Epithelial cell of umbilical artery (primary cell): ENCODE measurements around the gene OR6C68. TPM values are rescaled to one million over a fixed set of nuclear protein-coding genes. Genes with fewer than 3 reads are reported as not detected.

Experiments used
- total RNA-seq: library from RNA; depleted of rRNA; stranded (reverse); fragments of >200 nt; gene quantifications from 2 replicates; pipeline ENCODE4 v1.2.3, GENCODE V29; 2014

The OR6C68 gene
- not detected in 2 replicates for total RNA-seq

DNA sequence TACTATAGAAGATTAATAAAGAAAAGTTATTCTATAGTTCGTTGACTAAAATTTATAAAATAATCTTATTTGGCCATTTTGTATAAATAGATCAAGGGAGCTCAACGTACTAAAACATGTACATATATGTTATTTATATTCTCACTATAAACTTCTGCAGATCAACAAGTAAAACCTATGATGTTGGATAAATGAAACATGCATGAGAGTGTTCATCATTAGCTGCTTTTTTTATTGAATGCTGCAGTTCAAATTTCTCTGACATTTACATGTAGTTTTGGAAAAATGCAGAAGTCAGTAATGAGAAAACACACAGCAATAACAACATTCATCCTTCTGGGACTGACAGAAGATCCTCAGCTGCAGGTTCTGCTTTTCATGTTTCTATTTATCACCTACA, at the start of gene OR6C68:
TSS of gene OR6C68 (plus strand) at position 301 of the 400 bp plus-strand sequence. CDS start at position 301, 0 bp downstream.

GRCh38 chr12:55443776-55444175, 48.4 kb upstream of the OR6C68 start, which contains the start of gene OR6C2:
TSS of gene OR6C2 (plus strand) at chr12:55444076. CDS start at chr12:55452214, 8,138 bp downstream.

GRCh38 chr12:55470088-55470829, 21.9 kb upstream of the OR6C68 start, which contains the start of gene OR6C70:
TSS of gene OR6C70 (minus strand) at chr12:55470138. CDS start at chr12:55470138, 0 bp downstream.

Other genes starting within 250 kb of the OR6C68 start
- not detected in 2 replicates for gene OR6C74, start 247.8 kb upstream of the OR6C68 start, total RNA-seq
- gene OR6C6, start 195.8 kb upstream of the OR6C68 start, total RNA-seq, result not detected in 2 replicates
- gene OR6C1, start 178.0 kb upstream of the OR6C68 start, total RNA-seq, result not detected in 2 replicates
- gene OR6C3, start 161.6 kb upstream of the OR6C68 start, total RNA-seq, result not detected in 2 replicates
- not detected in 2 replicates for gene OR6C75, start 129.4 kb upstream of the OR6C68 start, total RNA-seq
- gene OR6C65, start 91.8 kb upstream of the OR6C68 start, total RNA-seq, result not detected in 2 replicates
- not detected in 2 replicates for gene OR6C76, start 66.1 kb upstream of the OR6C68 start, total RNA-seq
- gene OR6C2, start 48.3 kb upstream of the OR6C68 start, total RNA-seq, result not detected in 2 replicates
- gene OR6C70, start 22.2 kb upstream of the OR6C68 start, total RNA-seq, result not detected in 2 replicates
- not detected in 2 replicates for gene OR6C4, start 57.2 kb downstream of the OR6C68 start, total RNA-seq
- not detected in 2 replicates for gene OR2AP1, start 80.1 kb downstream of the OR6C68 start, total RNA-seq
- gene OR10P1, start 144.5 kb downstream of the OR6C68 start, total RNA-seq, result not detected in 2 replicates
- 0.32 and 1.7 TPM in 2 replicates for gene ITGA7, start 215.5 kb downstream of the OR6C68 start, total RNA-seq
- 70.5 and 93.6 TPM in 2 replicates for gene BLOC1S1, start 223.7 kb downstream of the OR6C68 start, total RNA-seq
- under 0.01 and 2.0 TPM in 2 replicates for gene RDH5, start 228.0 kb downstream of the OR6C68 start, total RNA-seq
- gene CD63, start 236.6 kb downstream of the OR6C68 start, total RNA-seq, result 947 and 1,474 TPM in 2 replicates